ENCODE results near the gene RGS9BP. TPM values are rescaled to one million over a fixed set of nuclear protein-coding genes. Genes with fewer than 3 reads are reported as not detected.

RGS9BP gene
- total and polyA plus RNA-seq, 2 experiments from 2014 or later = 0.83 TPM; not detected in 1

DNA sequence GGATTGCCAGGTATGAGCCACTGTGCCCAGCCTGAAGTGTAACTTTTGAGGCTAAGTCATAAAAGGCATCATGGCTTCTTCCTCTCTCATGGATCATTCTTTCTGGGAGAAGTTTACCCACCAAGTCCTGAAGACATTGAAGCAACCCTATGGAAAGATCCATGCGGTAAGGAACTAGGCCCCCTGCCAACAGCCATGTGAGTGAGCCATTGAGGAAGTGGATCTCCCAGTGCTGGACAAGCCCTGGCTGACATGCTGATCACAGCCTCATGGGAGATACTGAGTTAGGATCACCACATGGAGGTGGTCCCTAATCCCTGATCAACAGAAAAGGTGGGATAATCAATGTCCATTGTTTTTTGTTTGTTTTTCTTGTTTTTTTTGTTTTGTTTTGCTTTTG is 12.7 kb downstream of the RGS9BP start:
- Histone ChIP-seq H2AFZ (no peak overlapping the region), H3K4me1 (ENCODE audit: insufficient read depth) (peaks cover 6% of the 10 kb centered on the region; the same call in 1 of the 2 replicates), H3K4me2 (no peak overlapping the region), H3K36me3 (ENCODE audit: insufficient read depth) (0 out of 2 replicates have a peak, but pooled peaks cover 5% of the 10 kb centered on the region), H3F3A (replicated peaks; ENCODE audit: low read depth) (0 out of 2 replicates have a peak, but pooled peaks cover 4% of the 10 kb centered on the region), H3K27ac (ENCODE audit: low read depth) (no peak overlapping the region), H3K27me3 (ENCODE audit: insufficient read depth) (peaks cover 25% of the 10 kb centered on the region), H4K20me1 (replicated peaks; ENCODE audit: insufficient read depth) (no peaks in the 10 kb centered on the region; the same call in 1 of the 2 replicates), H3K9me2 (ENCODE audit: insufficient read depth) (peaks cover 4% of the 10 kb centered on the region), H3K79me2 (replicated peaks; ENCODE audit: insufficient read depth) (peaks cover 4% of the 10 kb centered on the region; the same call in 1 of the 2 replicates), H3K4me3 (no peak overlapping the region)
- DNase-seq (ENCODE audit: low spot score) (no peak), ATAC-seq (no peak)
- Mint-ChIP-seq H3K4me1 (peaks cover 9% of the 10 kb centered on the region), H3K27ac (no peak overlapping the region), H3K27me3 (ENCODE audit: insufficient read depth, low read depth, poor library complexity) (peaks cover 15% of the 10 kb centered on the region), H3K4me3 (no peak overlapping the region), H3K9me3 (peaks cover 7% of the 10 kb centered on the region; the same call in 2 of the 3 replicates), H3K36me3 (ENCODE audit: low read depth) (peaks cover 7% of the 10 kb centered on the region)
- TF ChIP-seq POLR2AphosphoS5 (IDR thresholded peaks at IDR 0.05; ENCODE audit: low read depth) (no peak), EZH2 (IDR thresholded peaks at IDR 0.05; ENCODE audit: low read depth, unreplicated experiment) (no peak), JUNB (IDR thresholded peaks at IDR 0.05; ENCODE audit: unreplicated experiment) (no peak), ZNF331 (CRISPR knock-in tag; IDR thresholded peaks at IDR 0.05; ENCODE audit: low read depth) (no peak), STAT1 (IDR thresholded peaks at IDR 0.05; ENCODE audit: unreplicated experiment) (no peak), CREB1 (CRISPR knock-in tag; IDR thresholded peaks at IDR 0.05; ENCODE audit: low read depth) (no peak), ZNF114 (CRISPR knock-in tag; IDR thresholded peaks at IDR 0.05) (no peak), NANOG (IDR thresholded peaks at IDR 0.05; ENCODE audit: borderline replicate concordance) (no peak), EZH2phosphoT487 (IDR thresholded peaks at IDR 0.05; ENCODE audit: unreplicated experiment) (no peak)
- TF ChIP-seq, protein P1, sequence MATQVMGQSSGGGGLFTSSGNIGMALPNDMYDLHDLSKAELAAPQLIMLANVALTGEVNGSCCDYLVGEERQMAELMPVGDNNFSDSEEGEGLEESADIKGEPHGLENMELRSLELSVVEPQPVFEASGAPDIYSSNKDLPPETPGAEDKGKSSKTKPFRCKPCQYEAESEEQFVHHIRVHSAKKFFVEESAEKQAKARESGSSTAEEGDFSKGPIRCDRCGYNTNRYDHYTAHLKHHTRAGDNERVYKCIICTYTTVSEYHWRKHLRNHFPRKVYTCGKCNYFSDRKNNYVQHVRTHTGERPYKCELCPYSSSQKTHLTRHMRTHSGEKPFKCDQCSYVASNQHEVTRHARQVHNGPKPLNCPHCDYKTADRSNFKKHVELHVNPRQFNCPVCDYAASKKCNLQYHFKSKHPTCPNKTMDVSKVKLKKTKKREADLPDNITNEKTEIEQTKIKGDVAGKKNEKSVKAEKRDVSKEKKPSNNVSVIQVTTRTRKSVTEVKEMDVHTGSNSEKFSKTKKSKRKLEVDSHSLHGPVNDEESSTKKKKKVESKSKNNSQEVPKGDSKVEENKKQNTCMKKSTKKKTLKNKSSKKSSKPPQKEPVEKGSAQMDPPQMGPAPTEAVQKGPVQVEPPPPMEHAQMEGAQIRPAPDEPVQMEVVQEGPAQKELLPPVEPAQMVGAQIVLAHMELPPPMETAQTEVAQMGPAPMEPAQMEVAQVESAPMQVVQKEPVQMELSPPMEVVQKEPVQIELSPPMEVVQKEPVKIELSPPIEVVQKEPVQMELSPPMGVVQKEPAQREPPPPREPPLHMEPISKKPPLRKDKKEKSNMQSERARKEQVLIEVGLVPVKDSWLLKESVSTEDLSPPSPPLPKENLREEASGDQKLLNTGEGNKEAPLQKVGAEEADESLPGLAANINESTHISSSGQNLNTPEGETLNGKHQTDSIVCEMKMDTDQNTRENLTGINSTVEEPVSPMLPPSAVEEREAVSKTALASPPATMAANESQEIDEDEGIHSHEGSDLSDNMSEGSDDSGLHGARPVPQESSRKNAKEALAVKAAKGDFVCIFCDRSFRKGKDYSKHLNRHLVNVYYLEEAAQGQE (IDR thresholded peaks at IDR 0.05; ENCODE audit: unreplicated experiment) = no peak
- TF ChIP-seq, protein P2, sequence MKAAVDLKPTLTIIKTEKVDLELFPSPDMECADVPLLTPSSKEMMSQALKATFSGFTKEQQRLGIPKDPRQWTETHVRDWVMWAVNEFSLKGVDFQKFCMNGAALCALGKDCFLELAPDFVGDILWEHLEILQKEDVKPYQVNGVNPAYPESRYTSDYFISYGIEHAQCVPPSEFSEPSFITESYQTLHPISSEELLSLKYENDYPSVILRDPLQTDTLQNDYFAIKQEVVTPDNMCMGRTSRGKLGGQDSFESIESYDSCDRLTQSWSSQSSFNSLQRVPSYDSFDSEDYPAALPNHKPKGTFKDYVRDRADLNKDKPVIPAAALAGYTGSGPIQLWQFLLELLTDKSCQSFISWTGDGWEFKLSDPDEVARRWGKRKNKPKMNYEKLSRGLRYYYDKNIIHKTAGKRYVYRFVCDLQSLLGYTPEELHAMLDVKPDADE (IDR thresholded peaks at IDR 0.05) = no peak
- TF ChIP-seq, protein P3, sequence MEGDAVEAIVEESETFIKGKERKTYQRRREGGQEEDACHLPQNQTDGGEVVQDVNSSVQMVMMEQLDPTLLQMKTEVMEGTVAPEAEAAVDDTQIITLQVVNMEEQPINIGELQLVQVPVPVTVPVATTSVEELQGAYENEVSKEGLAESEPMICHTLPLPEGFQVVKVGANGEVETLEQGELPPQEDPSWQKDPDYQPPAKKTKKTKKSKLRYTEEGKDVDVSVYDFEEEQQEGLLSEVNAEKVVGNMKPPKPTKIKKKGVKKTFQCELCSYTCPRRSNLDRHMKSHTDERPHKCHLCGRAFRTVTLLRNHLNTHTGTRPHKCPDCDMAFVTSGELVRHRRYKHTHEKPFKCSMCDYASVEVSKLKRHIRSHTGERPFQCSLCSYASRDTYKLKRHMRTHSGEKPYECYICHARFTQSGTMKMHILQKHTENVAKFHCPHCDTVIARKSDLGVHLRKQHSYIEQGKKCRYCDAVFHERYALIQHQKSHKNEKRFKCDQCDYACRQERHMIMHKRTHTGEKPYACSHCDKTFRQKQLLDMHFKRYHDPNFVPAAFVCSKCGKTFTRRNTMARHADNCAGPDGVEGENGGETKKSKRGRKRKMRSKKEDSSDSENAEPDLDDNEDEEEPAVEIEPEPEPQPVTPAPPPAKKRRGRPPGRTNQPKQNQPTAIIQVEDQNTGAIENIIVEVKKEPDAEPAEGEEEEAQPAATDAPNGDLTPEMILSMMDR (conservative IDR thresholded peaks at IDR 0.05; ENCODE audit: low read depth in 2 of 2) = no peak
- TF ChIP-seq, protein P4, sequence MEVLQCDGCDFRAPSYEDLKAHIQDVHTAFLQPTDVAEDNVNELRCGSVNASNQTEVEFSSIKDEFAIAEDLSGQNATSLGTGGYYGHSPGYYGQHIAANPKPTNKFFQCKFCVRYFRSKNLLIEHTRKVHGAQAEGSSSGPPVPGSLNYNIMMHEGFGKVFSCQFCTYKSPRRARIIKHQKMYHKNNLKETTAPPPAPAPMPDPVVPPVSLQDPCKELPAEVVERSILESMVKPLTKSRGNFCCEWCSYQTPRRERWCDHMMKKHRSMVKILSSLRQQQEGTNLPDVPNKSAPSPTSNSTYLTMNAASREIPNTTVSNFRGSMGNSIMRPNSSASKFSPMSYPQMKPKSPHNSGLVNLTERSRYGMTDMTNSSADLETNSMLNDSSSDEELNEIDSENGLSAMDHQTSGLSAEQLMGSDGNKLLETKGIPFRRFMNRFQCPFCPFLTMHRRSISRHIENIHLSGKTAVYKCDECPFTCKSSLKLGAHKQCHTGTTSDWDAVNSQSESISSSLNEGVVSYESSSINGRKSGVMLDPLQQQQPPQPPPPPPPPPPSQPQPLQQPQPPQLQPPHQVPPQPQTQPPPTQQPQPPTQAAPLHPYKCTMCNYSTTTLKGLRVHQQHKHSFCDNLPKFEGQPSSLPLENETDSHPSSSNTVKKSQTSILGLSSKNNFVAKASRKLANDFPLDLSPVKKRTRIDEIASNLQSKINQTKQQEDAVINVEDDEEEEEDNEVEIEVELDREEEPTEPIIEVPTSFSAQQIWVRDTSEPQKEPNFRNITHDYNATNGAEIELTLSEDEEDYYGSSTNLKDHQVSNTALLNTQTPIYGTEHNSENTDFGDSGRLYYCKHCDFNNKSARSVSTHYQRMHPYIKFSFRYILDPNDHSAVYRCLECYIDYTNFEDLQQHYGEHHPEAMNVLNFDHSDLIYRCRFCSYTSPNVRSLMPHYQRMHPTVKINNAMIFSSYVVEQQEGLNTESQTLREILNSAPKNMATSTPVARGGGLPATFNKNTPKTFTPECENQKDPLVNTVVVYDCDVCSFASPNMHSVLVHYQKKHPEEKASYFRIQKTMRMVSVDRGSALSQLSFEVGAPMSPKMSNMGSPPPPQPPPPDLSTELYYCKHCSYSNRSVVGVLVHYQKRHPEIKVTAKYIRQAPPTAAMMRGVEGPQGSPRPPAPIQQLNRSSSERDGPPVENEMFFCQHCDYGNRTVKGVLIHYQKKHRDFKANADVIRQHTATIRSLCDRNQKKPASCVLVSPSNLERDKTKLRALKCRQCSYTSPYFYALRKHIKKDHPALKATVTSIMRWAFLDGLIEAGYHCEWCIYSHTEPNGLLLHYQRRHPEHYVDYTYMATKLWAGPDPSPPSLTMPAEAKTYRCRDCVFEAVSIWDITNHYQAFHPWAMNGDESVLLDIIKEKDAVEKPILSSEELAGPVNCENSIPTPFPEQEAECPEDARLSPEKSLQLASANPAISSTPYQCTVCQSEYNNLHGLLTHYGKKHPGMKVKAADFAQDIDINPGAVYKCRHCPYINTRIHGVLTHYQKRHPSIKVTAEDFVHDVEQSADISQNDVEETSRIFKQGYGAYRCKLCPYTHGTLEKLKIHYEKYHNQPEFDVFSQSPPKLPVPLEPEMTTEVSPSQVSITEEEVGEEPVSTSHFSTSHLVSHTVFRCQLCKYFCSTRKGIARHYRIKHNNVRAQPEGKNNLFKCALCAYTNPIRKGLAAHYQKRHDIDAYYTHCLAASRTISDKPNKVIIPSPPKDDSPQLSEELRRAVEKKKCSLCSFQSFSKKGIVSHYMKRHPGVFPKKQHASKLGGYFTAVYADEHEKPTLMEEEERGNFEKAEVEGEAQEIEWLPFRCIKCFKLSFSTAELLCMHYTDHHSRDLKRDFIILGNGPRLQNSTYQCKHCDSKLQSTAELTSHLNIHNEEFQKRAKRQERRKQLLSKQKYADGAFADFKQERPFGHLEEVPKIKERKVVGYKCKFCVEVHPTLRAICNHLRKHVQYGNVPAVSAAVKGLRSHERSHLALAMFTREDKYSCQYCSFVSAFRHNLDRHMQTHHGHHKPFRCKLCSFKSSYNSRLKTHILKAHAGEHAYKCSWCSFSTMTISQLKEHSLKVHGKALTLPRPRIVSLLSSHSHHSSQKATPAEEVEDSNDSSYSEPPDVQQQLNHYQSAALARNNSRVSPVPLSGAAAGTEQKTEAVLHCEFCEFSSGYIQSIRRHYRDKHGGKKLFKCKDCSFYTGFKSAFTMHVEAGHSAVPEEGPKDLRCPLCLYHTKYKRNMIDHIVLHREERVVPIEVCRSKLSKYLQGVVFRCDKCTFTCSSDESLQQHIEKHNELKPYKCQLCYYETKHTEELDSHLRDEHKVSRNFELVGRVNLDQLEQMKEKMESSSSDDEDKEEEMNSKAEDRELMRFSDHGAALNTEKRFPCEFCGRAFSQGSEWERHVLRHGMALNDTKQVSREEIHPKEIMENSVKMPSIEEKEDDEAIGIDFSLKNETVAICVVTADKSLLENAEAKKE (CRISPR knock-in tag; IDR thresholded peaks at IDR 0.05) = no peak
